Right lobe of liver (tissue), 4 donors: Measurements from ENCODE around the gene FOXA2.

Experiments used
- POLR2A ChIP-seq: fragments of 450-650 bp; IDR thresholded peaks from one replicate; pipeline ENCODE4 v1.6.1; 2017; ENCODE audit warnings: antibody characterized with exemption, mild to moderate bottlenecking
- TF ChIP-seq, protein P1 (sequence below), 4 donors: fragments of 200-600 bp in 3 of 4; fragments of 450-650 bp in 1 of 4; IDR thresholded peaks; one replicate each; pipeline versions ENCODE4 v1.5.1 to v1.8.0; 2016 to 2022; ENCODE audit warnings: antibody characterized with exemption in 4 of 4, mild to moderate bottlenecking in 2 of 4
- donor health status: DM: no; HTN: no; CAD: no.
- donor health status: DM: no; HTN: no; CAD: no.
- donor health status: DM: no; HTN: yes; CAD: no.

DNA sequence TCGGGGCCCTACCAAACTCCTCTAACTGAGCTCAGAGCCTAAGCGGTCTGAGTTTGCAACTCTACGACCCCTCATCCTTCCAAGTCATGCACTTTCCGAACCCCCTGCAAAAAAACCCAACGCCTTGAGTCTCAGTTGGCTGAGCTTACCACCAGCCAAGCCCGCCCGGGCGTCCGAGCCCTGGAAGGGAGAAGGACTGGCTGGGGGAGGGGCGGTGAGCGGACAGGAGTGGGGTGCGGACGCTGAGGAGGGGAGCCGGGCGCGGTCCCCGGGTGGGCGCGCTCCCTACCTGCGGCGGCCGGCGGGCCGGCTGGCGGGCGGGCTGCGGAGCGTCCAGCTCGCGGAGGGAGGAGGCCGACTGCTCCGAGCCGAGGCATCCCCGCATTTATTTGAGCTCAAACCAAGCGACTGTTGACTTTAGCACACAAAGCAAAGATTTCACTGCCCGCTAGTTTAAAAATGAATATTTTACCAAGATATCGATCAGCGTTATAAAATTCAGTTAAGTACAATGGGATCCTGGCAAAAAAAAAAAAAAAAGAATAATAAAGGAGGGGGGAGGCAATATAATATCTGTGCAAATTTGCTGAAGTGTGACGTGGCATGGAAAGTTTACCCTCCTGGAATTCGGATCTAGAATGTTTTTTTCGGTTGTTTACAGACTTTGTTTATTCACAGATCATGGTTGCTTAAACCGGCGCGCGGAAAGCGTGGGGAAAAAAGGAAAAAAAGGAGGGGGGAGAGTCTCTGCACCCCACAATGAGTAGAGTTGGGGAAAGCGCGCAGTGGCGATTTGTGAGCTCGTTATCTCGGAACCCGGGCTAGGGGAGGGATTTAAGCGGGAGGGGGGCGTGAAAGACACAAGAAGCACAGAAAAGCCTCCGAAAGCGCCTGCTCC, 5.9 kb downstream of the FOXA2 start:
- peak; percentile 86 for TF ChIP-seq POLR2A
- TF ChIP-seq, protein P1, sequence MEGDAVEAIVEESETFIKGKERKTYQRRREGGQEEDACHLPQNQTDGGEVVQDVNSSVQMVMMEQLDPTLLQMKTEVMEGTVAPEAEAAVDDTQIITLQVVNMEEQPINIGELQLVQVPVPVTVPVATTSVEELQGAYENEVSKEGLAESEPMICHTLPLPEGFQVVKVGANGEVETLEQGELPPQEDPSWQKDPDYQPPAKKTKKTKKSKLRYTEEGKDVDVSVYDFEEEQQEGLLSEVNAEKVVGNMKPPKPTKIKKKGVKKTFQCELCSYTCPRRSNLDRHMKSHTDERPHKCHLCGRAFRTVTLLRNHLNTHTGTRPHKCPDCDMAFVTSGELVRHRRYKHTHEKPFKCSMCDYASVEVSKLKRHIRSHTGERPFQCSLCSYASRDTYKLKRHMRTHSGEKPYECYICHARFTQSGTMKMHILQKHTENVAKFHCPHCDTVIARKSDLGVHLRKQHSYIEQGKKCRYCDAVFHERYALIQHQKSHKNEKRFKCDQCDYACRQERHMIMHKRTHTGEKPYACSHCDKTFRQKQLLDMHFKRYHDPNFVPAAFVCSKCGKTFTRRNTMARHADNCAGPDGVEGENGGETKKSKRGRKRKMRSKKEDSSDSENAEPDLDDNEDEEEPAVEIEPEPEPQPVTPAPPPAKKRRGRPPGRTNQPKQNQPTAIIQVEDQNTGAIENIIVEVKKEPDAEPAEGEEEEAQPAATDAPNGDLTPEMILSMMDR (IDR thresholded peaks at IDR 0.05), result no peak
